ENCODE data around the gene ZNF512B. TPM values are rescaled to one million over a fixed set of nuclear protein-coding genes. Genes with fewer than 3 reads are reported as not detected.
"Not testable (repeated sequence)": the region's sequence is repeated elsewhere in the genome, so short reads cannot be mapped to it uniquely, and the experiment has no call there.

The ZNF512B gene
- total RNA-seq, 1 experiment from 2014 or later = 16.8 TPM

DNA sequence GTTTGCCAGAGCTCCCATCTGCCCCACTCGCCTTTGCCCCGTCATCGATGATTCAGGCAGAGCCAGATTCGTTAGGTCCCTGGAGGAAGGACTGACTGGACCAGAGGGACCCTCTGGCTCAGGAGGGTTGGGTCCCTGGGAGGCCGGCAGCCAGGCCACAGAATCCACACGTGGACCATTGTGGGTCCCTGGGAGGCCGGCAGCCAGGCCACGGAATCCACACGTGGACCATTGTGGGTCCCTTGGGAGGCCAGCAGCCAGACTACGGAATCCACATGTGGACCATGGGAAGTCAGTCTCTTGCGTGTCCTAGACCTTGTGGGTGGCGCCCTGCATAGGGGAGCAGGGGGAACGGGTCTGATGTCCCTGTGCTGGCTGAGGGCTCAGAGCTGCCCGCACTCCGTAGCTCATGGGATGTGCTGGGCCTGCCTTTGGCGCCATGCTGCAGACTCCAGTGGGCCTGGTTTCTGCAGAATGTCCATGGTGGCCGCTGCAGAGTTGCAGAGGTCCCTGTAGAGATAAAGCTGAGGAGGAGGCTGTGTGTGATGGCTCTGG is 37.0 kb downstream of the ZNF512B start:
- no peak for DNase-seq (ENCODE audit: low spot score)

DNA sequence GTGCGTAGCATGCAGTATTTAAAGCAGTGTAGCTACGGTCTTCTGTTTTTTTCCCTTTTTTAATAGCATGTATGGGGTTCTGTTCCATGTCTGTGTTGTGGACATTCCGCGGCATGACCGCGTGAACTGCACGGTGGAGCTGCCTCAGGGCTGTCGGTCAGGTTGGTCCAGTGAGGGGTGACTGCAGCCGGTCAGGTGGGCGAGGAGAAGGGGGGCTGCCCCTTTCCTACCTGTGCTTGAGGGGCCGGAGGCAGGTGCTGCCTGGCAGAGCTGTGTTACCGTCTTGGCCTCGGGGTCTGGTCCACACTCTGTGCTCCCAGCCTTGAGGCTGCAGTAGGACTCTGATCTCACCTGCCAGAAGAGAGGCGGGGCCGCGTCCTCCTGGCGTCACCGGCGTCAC is 38.0 kb downstream of the ZNF512B start:
- no peak for DNase-seq (ENCODE audit: low spot score)

DNA sequence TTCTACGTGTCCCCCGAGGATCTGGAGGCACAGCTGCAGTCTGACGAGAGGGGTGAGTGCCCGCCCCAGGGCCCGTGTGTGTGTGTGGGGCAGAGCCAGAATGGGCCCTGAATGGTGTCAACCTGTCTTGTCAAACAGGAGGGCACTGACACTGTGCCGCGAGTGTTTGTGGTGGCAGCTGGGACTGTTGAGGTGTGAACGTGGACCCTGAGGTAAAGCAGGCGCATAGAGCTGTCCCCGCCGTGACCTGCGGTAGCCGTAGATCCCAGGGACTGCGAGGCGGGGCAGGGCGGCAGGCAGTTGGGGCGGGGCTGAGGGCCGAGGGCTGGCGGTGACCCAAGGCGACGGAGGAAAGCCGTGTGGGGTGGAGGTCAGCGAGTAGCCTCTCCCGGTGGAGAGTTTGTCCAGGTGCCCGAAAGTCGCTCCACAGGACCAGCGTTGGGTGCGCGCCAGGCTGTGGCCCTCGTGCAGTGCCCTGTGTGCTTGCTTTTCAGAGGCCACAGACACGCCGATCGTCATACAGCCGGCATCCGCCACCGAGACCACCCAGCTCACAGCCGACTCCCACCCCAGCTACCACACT is 38.7 kb downstream of the ZNF512B start:
- no peak for DNase-seq (ENCODE audit: low spot score)

DNA sequence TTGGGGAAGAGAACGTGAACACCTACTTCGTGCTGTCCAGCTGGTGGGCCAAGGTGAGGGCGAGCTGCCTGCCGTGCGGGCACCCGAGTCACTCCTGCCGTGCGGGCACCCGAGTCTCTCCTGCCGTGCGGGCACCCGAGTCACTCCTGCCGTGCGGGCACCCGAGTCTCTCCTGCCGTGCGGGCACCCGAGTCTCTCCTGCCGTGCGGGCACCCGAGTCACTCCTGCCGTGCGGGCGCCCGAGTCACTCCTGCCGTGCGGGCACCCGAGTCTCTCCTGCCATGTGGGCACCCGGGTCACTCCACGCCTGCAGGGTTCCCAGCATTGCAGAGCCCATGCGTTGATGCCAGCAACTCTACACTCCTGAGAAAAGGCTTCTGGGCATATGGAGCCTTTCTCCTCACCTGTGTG is 40.3 kb downstream of the ZNF512B start:
- DNase-seq (ENCODE audit: low spot score) = not testable (repeated sequence)

DNA sequence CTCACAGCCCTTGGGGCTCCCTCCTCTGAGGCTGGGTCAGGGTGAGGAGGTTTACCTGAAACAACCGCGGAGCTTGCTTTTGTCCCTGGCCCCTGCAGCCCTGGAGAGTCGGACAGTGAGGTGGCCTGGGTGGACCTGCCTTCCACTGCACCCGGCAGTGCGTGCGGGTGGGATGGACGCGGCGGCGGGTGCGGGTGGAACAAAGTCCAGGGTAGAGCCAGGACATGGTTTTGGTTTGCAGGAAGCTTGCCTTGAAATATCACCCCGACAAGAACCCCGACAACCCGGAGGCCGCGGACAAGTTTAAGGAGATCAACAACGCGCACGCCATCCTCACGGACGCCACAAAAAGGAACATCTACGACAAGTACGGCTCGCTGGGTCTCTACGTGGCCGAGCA is 40.7 kb downstream of the ZNF512B start:
- no peak for DNase-seq (ENCODE audit: low spot score)

DNA sequence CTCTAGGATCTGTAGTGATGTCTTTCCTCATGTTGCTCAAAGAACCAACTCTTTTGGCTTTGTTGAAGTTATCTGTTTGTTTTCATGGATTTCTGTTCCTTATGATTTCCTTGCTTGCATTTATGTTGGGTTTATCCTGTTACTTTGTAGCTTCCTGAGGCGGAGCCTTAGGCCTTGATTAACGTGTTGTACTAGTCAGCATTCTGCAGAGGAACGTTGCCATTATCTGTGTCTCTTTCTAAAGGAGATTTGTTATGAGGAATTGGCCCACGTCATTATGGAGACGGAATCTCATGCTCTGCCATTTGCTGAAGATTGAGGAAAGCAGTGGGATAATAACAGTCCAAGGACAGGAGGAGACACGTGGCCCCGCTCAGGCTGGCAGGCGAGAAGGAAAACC is 43.4 kb downstream of the ZNF512B start:
- DNase-seq (ENCODE audit: low spot score) = no peak

DNA sequence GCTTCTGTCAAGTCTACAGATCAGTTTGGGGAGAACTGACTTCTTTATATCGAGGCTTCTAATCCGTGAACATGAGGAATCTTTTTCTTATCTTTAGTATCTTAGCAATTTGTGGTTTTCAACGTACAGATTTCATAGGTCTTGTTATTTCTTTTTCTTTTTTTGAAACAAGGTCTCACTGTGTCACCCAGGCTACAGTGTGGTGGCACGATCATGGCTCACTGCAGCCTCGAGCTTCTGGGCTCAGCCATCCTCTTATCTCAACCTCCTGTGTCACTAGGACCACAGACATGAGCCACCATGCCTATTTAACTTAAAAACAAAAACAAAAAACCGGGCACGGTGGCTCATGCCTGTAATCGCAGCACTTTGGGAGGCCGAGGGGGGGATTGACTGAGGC is 45.5 kb downstream of the ZNF512B start:
- no peak for DNase-seq (ENCODE audit: low spot score)

DNA sequence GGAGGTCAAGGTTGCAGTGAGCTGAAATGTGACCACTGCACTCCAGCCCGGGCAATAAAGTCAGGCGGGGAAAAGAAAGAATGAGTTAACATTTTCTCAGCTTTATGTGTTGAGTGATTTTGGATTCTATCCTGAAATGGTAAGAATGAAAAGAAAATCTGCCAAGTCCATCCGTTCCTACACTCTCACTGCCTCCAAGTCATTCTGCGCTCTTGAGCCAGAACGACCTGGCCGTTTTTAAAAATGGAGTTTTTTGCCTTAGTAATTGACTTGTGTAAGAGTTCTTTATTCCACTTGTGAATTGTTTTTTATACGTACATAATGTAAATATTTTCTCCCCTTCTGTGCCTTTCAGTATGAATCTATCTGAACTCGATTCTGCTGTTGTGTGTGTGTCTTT is 46.1 kb downstream of the ZNF512B start:
- no peak for DNase-seq (ENCODE audit: low spot score)

DNA sequence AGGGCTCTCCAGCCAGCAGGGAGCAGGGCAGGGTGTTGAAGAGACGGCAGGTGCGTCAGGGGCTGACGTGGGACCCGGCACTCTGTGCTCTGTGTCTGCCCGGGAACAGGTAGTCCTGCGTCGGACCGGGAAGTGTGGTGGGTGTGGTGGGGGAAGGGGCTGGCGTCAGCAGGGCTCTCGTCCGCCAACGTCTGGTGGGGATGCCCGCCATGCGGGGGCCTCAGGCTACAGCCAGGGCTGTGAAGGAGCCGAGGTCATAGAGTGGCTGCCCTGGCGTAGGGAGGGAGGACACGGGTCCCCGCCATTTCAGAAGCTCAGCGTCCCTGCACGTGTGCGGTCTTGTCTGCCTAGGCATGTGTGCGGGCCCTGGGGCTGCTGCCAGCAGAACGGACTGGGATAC is 49.5 kb downstream of the ZNF512B start:
- DNase-seq (ENCODE audit: low spot score) = no peak

DNA sequence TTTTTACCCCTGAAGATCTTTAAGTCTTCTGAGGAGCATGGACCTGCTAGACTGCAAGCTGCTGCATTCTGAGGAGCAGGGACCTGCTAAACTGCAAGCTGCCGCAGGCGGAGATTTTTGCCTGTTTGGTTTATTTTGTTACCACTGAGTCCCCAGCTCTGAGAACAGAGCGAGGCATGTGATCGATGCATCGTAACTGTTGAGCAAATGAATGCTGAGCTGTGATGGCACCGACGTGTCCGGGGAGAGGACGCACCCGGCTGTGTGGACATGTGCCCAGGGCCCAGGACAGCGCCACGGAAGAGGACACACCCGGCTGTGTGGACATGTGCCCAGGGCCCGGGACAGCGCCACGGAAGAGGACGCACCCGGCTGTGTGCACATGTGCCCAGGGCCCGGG is 50.6 kb downstream of the ZNF512B start:
- DNase-seq (ENCODE audit: low spot score) = no peak

DNA sequence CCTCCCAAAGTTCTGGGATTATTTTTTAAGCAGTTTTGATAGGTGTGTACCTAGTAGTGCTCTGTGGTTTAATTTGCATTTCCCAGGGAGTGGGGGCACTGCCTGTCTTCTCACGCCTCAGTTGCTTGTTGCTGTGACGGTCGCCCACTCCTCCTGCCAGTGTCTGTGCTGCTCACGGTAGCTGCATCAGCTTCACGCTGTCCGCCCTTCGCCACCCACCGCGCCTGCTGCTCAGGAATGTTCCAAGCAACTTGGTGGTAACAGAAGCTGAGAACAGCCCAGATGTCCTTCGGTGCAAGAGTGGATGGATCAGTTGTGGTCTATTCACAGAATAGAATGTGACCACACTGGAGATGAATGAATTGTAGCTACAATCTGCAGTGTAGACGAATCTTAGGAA is 51.9 kb downstream of the ZNF512B start:
- no peak for DNase-seq (ENCODE audit: low spot score)

DNA sequence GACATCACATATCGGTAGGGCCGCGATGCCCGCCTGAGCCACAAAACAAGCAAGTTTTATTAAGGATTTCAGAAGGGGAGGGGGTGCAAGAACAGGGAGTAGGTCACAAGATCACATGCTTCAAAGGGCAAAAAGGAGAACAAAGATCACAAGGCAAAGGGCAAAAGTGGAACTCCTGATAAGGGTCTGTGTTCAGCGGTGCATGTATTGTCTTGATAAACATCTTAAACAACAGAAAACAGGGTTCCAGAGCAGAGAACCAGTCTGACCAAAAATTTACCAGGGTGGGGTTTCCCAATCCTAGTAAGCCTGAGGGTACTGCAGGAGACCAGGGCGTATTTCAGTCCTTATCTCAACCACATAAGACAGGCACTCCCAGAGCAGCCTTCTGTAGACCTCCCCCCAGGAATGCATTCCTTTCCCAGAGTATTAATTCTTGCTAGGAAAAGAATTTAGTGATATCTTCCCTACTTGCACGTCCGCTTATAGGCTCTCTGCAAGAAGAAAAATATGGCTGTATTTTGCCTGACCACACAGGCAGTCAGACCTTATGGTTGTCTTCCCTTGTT is 53.3 kb downstream of the ZNF512B start:
- DNase-seq (ENCODE audit: low spot score) = peak; percentile 30

DNA sequence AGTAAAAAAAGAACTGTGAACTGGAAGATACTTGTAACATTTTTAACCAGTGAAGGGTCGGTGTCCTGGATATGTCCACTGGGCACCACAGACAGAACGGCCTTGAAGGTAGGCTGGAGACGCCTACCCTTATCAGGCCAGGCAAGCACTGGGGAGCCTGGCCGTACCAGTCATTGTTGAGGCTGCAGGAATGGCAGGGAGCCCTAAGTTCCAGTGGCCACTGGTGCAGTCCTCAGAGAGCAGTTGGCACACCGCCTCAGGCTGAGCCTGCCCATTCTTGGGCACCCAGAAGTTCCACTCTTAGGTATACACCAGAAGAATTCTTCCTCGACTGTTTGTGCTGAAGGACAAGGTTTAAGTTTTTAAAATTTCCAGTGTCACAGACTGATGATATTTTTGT is 54.3 kb downstream of the ZNF512B start:
- no peak for DNase-seq (ENCODE audit: low spot score)

DNA sequence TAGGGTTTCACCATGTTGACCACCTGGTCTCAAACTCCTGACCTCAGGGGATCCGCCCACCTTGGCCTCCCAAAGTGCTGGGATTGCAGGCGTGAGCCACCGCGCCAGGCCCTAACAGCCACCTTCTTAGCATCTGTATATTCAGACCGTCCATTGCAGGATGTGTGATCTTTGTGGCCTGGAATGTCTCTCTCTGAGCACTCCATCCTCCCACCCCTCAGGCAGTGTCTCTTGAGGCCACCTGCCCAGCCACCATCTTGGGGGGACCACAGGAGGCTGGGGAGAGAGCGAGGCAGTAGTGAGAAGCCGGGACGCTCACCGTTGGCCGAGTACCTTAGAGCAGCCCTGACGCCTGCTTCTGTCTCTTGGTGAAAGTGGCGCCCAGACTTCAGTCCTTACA is 56.0 kb downstream of the ZNF512B start:
- no peak for DNase-seq (ENCODE audit: low spot score)

DNA sequence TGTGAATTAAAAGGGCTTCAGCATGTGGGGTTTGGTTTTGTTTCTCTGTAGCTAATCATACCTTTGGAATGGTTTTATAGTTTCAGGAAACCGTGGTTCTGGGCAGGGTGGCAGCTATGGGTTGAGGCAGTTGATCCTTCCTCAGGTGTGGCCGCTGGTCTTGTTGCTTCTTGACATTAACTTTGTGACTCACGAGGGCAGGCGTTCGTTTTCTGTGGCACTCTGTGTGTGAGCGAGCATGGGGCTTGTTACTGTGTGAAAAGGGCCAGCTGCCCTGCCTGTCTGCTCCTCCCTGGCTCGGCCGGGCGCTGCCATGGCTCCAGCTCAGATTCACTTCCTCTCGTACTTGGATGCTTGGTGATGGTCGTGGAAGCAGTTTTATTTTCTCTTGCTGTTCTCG is 58.6 kb downstream of the ZNF512B start:
- peak; percentile 76 for DNase-seq (ENCODE audit: low spot score)

DNA sequence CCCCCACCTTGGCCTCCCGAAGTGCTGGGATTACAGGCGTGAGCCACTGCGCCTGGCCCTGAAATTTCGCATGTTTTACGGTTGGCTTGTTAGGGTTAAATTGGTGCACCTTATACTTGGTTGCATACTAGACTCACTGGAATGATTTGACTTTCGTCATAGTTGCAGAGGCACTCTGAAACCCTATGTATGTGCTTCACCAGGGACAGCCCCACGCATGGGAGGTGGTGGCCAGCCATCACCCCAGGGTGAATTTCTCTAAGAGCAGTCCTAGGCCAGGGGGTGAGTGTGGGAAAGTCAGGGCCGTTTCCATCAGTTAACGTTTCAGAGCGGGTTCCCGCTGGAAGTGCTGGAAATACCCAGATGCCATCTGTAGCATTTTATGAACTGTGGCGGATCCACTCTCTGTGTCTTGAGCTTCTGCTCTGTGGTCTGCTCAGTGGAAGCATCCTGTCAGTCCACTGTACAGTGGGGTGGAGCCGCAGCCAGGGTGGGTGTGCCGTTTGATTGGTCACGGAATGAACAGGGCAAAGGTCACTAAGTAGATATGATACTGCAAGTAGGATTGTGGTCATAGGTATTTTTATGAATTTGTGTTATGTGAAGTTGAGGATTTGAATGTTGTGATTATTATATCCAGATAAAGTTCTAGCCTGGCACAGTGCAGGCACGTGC is 61.6 kb downstream of the ZNF512B start:
- no peak for DNase-seq (ENCODE audit: low spot score)

Other genes starting within 250 kb of the ZNF512B start
- 53.8 and 59.0 TPM in 2 replicates for gene LIME1, start 233.3 kb downstream of the ZNF512B start, total RNA-seq (2014; rRNA removed; shearing (Covaris generic))
- gene SLC2A4RG, start 230.2 kb downstream of the ZNF512B start, total RNA-seq (2014; rRNA removed; shearing (Covaris generic)) = 88.0 and 97.9 TPM in 2 replicates
- 6.8 and 10.3 TPM in 2 replicates for gene ZBTB46, start 138.7 kb downstream of the ZNF512B start, total RNA-seq (2014; rRNA removed; shearing (Covaris generic))
- not detected in 2 replicates for gene ABHD16B, start 108.4 kb downstream of the ZNF512B start, total RNA-seq (2014; rRNA removed; shearing (Covaris generic))
- gene TPD52L2, start 104.7 kb downstream of the ZNF512B start, total RNA-seq (2014; rRNA removed; shearing (Covaris generic)) = 149 and 174 TPM in 2 replicates
- gene DNAJC5, start 74.8 kb downstream of the ZNF512B start, total RNA-seq (2014; rRNA removed; shearing (Covaris generic)) = 48.1 and 50.2 TPM in 2 replicates
- gene UCKL1, start 13.5 kb downstream of the ZNF512B start, total RNA-seq (2014; rRNA removed; shearing (Covaris generic)) = 27.2 and 27.6 TPM in 2 replicates
- gene SAMD10, start 9.7 kb upstream of the ZNF512B start, total RNA-seq (2014; rRNA removed; shearing (Covaris generic)) = 0.77 TPM in 1 of 2 replicates, not detected in the other
- gene PRPF6, start 11.2 kb upstream of the ZNF512B start, total RNA-seq (2014; rRNA removed; shearing (Covaris generic)) = 74.2 and 74.7 TPM in 2 replicates
- 0.89 and 1.2 TPM in 2 replicates for gene C20orf204, start 66.3 kb upstream of the ZNF512B start, total RNA-seq (2014; rRNA removed; shearing (Covaris generic))
- 0.21 and 1.9 TPM in 2 replicates for gene SOX18, start 79.7 kb upstream of the ZNF512B start, total RNA-seq (2014; rRNA removed; shearing (Covaris generic))
- 52.7 and 58.3 TPM in 2 replicates for gene TCEA2, start 93.3 kb upstream of the ZNF512B start, total RNA-seq (2014; rRNA removed; shearing (Covaris generic))
- gene RGS19, start 109.6 kb upstream of the ZNF512B start, total RNA-seq (2014; rRNA removed; shearing (Covaris generic)) = 29.3 and 29.5 TPM in 2 replicates
- 0.81 and 1.2 TPM in 2 replicates for gene OPRL1, start 110.2 kb upstream of the ZNF512B start, total RNA-seq (2014; rRNA removed; shearing (Covaris generic))
- 0.24 TPM in 1 of 2 replicates, not detected in the other for gene LKAAEAR1, start 114.5 kb upstream of the ZNF512B start, total RNA-seq (2014; rRNA removed; shearing (Covaris generic))
- not detected in 2 replicates for gene NPBWR2, start 137.6 kb upstream of the ZNF512B start, total RNA-seq (2014; rRNA removed; shearing (Covaris generic))
- gene MYT1, start 194.5 kb upstream of the ZNF512B start, total RNA-seq (2014; rRNA removed; shearing (Covaris generic)) = 2.4 TPM in 2 replicates